Measurements from ENCODE around the gene ARMC2. TPM values are rescaled to one million over a fixed set of nuclear protein-coding genes. Genes with fewer than 3 reads are reported as not detected.
"Not testable (repeated sequence)": the region's sequence is repeated elsewhere in the genome, so short reads cannot be mapped to it uniquely, and the experiment has no call there.

ARMC2 gene
- total RNA-seq, 1 experiment from 2014 or later, result 12.6 TPM

GRCh38 chr6:108968325-108969316 is 120.4 kb downstream of the ARMC2 start:
- H3K27ac ChIP-seq (ENCODE audit: low read depth, low read length, poor library complexity, severe bottlenecking), result no peak overlapping the region
- H3K4me1 ChIP-seq (ENCODE audit: insufficient read depth, low read length, poor library complexity, severe bottlenecking), result peaks cover 9% of the 10 kb centered on the region
- ChIA-PET POLR2A (ENCODE audit: low non-redundant PET) (no interaction called here), CTCF (no interaction called here)
- H3K36me3 ChIP-seq (ENCODE audit: insufficient read depth, low read length, poor library complexity, severe bottlenecking), result no peaks in the 10 kb centered on the region
- no peak overlapping the region for H3K4me3 ChIP-seq (ENCODE audit: low read depth, low read length, poor library complexity, severe bottlenecking)
- BruUV-seq (replicated peaks), result no TSS peak
- no peaks in the 10 kb centered on the region for H3K9me3 ChIP-seq (ENCODE audit: low read depth, low read length, poor library complexity, severe bottlenecking)
- intact Hi-C loops (cut with micrococcal nuclease; ENCODE audit: unreplicated experiment), result no loop called here
- TF ChIP-seq, protein P1, sequence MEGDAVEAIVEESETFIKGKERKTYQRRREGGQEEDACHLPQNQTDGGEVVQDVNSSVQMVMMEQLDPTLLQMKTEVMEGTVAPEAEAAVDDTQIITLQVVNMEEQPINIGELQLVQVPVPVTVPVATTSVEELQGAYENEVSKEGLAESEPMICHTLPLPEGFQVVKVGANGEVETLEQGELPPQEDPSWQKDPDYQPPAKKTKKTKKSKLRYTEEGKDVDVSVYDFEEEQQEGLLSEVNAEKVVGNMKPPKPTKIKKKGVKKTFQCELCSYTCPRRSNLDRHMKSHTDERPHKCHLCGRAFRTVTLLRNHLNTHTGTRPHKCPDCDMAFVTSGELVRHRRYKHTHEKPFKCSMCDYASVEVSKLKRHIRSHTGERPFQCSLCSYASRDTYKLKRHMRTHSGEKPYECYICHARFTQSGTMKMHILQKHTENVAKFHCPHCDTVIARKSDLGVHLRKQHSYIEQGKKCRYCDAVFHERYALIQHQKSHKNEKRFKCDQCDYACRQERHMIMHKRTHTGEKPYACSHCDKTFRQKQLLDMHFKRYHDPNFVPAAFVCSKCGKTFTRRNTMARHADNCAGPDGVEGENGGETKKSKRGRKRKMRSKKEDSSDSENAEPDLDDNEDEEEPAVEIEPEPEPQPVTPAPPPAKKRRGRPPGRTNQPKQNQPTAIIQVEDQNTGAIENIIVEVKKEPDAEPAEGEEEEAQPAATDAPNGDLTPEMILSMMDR (conservative IDR thresholded peaks at IDR 0.05; ENCODE audit: low read depth, low read length), result no peak
- TF ChIP-seq EZH2 (IDR thresholded peaks at IDR 0.05; ENCODE audit: borderline replicate concordance, low read depth, low read length, poor library complexity, severe bottlenecking), result no peak
- no peaks in the 10 kb centered on the region for H3K27me3 ChIP-seq (replicated peaks; ENCODE audit: insufficient read depth, low read depth, low read length, poor library complexity)
- no peak for DNase-seq (ENCODE audit: low spot score)

DNA sequence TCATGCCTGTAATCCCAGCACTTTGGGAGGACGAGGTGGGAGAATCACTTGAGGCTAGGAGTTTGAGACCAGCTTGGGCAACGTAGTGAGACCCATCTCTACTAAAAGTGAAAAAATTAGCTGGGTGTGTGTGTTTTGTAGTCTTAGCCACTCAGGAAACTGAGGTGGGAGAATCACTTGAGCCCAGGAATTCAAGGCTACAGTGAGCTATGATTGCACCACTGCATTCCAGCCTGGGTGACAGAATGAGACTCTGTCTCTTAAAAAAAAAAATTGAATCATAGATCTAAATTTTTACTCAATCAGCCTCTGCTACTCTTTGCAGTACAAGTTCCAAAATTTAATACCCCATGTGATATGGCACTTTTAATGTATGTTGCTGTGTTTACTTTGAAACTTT is 121.6 kb downstream of the ARMC2 start:
- Histone ChIP-seq H3K4me3 (ENCODE audit: low read depth, low read length, poor library complexity, severe bottlenecking) (no peak overlapping the region), H3K9me3 (ENCODE audit: low read depth, low read length, poor library complexity, severe bottlenecking) (no peaks in the 10 kb centered on the region), H3K4me1 (ENCODE audit: insufficient read depth, low read length, poor library complexity, severe bottlenecking) (peaks cover 9% of the 10 kb centered on the region), H3K27me3 (replicated peaks; ENCODE audit: insufficient read depth, low read depth, low read length, poor library complexity) (no peaks in the 10 kb centered on the region), H3K36me3 (ENCODE audit: insufficient read depth, low read length, poor library complexity, severe bottlenecking) (no peaks in the 10 kb centered on the region), H3K27ac (ENCODE audit: low read depth, low read length, poor library complexity, severe bottlenecking) (no peak overlapping the region)
- CTCF ChIA-PET, result no interaction called here
- TF ChIP-seq, protein P1 (conservative IDR thresholded peaks at IDR 0.05; ENCODE audit: low read depth, low read length), result no peak
- TF ChIP-seq EZH2 (IDR thresholded peaks at IDR 0.05; ENCODE audit: borderline replicate concordance, low read depth, low read length, poor library complexity, severe bottlenecking), result no peak
- intact Hi-C loops (cut with micrococcal nuclease; ENCODE audit: unreplicated experiment), result no loop called here
- BruUV-seq (replicated peaks), result no TSS peak
- POLR2A ChIA-PET (ENCODE audit: low non-redundant PET), result no interaction called here
- DNase-seq (ENCODE audit: low spot score), result no peak

DNA sequence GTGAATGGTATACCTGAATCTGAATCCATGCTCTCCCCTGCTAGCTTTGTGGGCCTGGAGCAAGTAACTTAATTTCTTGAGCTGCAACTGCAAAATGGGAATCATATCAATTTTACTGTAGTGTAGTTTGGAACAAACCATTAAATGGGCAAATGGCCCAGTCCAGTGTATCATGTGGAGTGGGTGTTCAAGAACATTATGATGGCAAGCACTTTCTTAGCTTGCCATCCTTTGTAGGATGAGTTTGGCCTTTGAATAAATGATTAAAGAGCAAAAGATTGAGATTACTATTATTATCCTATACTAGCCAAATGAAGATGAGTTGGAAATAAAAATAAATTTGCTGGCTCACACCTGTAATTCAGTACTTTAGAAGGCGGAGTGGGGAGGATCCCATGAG is 126.0 kb downstream of the ARMC2 start:
- Histone ChIP-seq H3K4me1 (ENCODE audit: insufficient read depth, low read length, poor library complexity, severe bottlenecking) (no peaks in the 10 kb centered on the region), H3K4me3 (ENCODE audit: low read depth, low read length, poor library complexity, severe bottlenecking) (no peak overlapping the region), H3K27ac (ENCODE audit: low read depth, low read length, poor library complexity, severe bottlenecking) (no peak overlapping the region), H3K9me3 (ENCODE audit: low read depth, low read length, poor library complexity, severe bottlenecking) (no peaks in the 10 kb centered on the region), H3K27me3 (replicated peaks; ENCODE audit: insufficient read depth, low read depth, low read length, poor library complexity) (no peaks in the 10 kb centered on the region), H3K36me3 (ENCODE audit: insufficient read depth, low read length, poor library complexity, severe bottlenecking) (no peaks in the 10 kb centered on the region)
- CTCF ChIA-PET, result no interaction called here
- no TSS peak for BruUV-seq (replicated peaks)
- DNase-seq (ENCODE audit: low spot score), result no peak
- intact Hi-C loops (cut with micrococcal nuclease; ENCODE audit: unreplicated experiment), result no loop called here
- no peak for TF ChIP-seq EZH2 (IDR thresholded peaks at IDR 0.05; ENCODE audit: borderline replicate concordance, low read depth, low read length, poor library complexity, severe bottlenecking)
- TF ChIP-seq, protein P1 (conservative IDR thresholded peaks at IDR 0.05; ENCODE audit: low read depth, low read length), result no peak
- POLR2A ChIA-PET (ENCODE audit: low non-redundant PET), result no interaction called here

GRCh38 chr6:108978638-108979037 is 130.4 kb downstream of the ARMC2 start:
- CTCF ChIA-PET; H3K27me3 ChIP-seq (replicated peaks; ENCODE audit: insufficient read depth, low read depth, low read length, poor library complexity); H3K27ac ChIP-seq (ENCODE audit: low read depth, low read length, poor library complexity, severe bottlenecking); H3K4me3 ChIP-seq (ENCODE audit: low read depth, low read length, poor library complexity, severe bottlenecking); intact Hi-C loops (cut with micrococcal nuclease; ENCODE audit: unreplicated experiment); POLR2A ChIA-PET (ENCODE audit: low non-redundant PET); H3K36me3 ChIP-seq (ENCODE audit: insufficient read depth, low read length, poor library complexity, severe bottlenecking); H3K9me3 ChIP-seq (ENCODE audit: low read depth, low read length, poor library complexity, severe bottlenecking); DNase-seq (ENCODE audit: low spot score); H3K4me1 ChIP-seq (ENCODE audit: insufficient read depth, low read length, poor library complexity, severe bottlenecking); BruUV-seq (replicated peaks): not testable (repeated sequence)
